Testis (tissue), 3 donors: ENCODE data around the gene SP2. TPM values are rescaled to one million over a fixed set of nuclear protein-coding genes. Genes with fewer than 3 reads are reported as not detected.
A peak's percentile ranks its signal among the peaks of the same experiment; 100 is the strongest.

Experiments
- DNase-seq: peaks from one replicate; pipeline ENCODE4 v3.0.0-alpha.2; 2019
- H3K27ac ChIP-seq, 2 donors: fragments of 200-600 bp; sonication (generic); one replicate each; pipeline ENCODE4 v1.5.1; 2019
- H3K27me3 ChIP-seq: fragments of 200-600 bp; sonication (generic); one replicate; pipeline ENCODE4 v1.5.1; 2019
- H3K36me3 ChIP-seq: fragments of 200-600 bp; sonication (generic); one replicate; pipeline ENCODE4 v1.5.1; 2017; ENCODE audit warnings: low read depth; ENCODE audit errors: missing control alignments
- H3K4me1 ChIP-seq: fragments of 200-600 bp; sonication (generic); one replicate; pipeline ENCODE4 v1.5.1; 2019
- H3K4me3 ChIP-seq, 2 donors: fragments of 200-600 bp; sonication (generic); one replicate each; pipeline ENCODE4 v1.5.1; 2017 to 2019
- H3K9me3 ChIP-seq: fragments of 200-600 bp; sonication (generic); one replicate; pipeline ENCODE4 v1.5.1; 2017
- POLR2A ChIP-seq: fragments of 450-650 bp; IDR thresholded peaks from one replicate; pipeline ENCODE4 v1.6.1; 2017; ENCODE audit warnings: antibody characterized with exemption, mild to moderate bottlenecking, moderate library complexity
- WGBS, 2 donors: methylation state at CpG; one replicate each; pipeline ENCODE4 v1.1.5; 2018; 5-methylcytosine and 5-hydroxymethylcytosine counted together
- intact Hi-C: fragments of 100-400 bp; cut with DNase I; formaldehyde crosslinking; loops from one replicate; pipeline ENCODE4 v1.15.1; 2023; ENCODE audit warnings: low total_unique reads
- polyA plus RNA-seq: library from polyadenylated mRNA; stranded (reverse); fragments of 350-450 nt; fragmentation: Illumina TruSeq; extraction: RNeasy Lipid Tissue Mini Kit (QIAGEN cat#74804); gene quantifications from one replicate; pipeline ENCODE4 v1.2.3, GENCODE V29; 2014; ENCODE audit warnings: low read depth, low replicate concordance; ENCODE audit not compliant: insufficient read depth
- total RNA-seq, 2 donors: library from RNA; depleted of rRNA; stranded (reverse); fragments of >200 nt; gene quantifications; one replicate each; pipeline ENCODE4 v1.2.3, GENCODE V29; 2016
- TF ChIP-seq, protein P1 (sequence below), 3 experiments: fragments of 450-650 bp in 2 of 3; fragments of 200-600 bp in 1 of 3; sonication (generic) in 1 of 3; IDR thresholded peaks; one replicate each; pipeline ENCODE4 v1.5.1; 2016 to 2019; ENCODE audit warnings: antibody characterized with exemption in 3 of 3, mild to moderate bottlenecking in 2 of 3, moderate library complexity in 1 of 3

SP2 gene
- total and polyA plus RNA-seq, 3 donors from 2014 or later = 18.9 to 35.0 (median 23.5) TPM

DNA sequence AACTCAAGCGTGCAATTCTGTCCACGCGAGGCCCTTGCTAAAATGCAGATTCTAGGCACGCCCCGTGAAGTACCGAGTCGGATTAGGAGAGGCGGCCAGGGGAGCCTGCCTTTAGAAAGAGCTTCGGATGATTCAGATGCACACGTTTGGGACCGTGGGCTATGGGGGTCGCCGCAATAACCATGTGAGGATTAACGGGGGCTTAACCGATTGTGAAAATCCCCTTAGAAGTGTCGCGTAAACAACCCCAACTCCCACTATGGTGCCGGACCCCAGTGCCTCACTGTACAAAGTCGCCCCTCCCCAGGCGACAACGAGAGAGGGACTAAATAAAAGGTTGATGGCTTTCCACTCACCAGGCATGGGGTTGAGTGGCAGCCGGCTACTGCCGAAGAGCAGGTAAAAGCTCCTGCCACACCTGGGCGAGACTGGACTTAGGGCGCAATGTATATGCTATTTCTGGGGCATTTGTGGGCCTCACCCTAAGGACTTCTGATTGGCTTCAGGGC is 635 bp upstream of the SP2 start:
- intact Hi-C loops = no loop called here
- WGBS, 2 donors = 0 to 1% methylated on average over 24 to 25 of the region's 25 CpGs
- peak; percentile 64 for TF ChIP-seq POLR2A
- TF ChIP-seq, protein P1, sequence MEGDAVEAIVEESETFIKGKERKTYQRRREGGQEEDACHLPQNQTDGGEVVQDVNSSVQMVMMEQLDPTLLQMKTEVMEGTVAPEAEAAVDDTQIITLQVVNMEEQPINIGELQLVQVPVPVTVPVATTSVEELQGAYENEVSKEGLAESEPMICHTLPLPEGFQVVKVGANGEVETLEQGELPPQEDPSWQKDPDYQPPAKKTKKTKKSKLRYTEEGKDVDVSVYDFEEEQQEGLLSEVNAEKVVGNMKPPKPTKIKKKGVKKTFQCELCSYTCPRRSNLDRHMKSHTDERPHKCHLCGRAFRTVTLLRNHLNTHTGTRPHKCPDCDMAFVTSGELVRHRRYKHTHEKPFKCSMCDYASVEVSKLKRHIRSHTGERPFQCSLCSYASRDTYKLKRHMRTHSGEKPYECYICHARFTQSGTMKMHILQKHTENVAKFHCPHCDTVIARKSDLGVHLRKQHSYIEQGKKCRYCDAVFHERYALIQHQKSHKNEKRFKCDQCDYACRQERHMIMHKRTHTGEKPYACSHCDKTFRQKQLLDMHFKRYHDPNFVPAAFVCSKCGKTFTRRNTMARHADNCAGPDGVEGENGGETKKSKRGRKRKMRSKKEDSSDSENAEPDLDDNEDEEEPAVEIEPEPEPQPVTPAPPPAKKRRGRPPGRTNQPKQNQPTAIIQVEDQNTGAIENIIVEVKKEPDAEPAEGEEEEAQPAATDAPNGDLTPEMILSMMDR (IDR thresholded peaks at IDR 0.05) = no peak
- peak; percentile 41 for DNase-seq
- Histone ChIP-seq H3K27ac (peak overlapping the region; percentile 79 to 81), H3K9me3 (no peaks in the 10 kb centered on the region), H3K36me3 (no peaks in the 10 kb centered on the region), H3K27me3 (no peaks in the 10 kb centered on the region), H3K4me1 (peaks cover 22% of the 10 kb centered on the region), H3K4me3 (peak overlapping the region; percentile 67 to 78)

DNA sequence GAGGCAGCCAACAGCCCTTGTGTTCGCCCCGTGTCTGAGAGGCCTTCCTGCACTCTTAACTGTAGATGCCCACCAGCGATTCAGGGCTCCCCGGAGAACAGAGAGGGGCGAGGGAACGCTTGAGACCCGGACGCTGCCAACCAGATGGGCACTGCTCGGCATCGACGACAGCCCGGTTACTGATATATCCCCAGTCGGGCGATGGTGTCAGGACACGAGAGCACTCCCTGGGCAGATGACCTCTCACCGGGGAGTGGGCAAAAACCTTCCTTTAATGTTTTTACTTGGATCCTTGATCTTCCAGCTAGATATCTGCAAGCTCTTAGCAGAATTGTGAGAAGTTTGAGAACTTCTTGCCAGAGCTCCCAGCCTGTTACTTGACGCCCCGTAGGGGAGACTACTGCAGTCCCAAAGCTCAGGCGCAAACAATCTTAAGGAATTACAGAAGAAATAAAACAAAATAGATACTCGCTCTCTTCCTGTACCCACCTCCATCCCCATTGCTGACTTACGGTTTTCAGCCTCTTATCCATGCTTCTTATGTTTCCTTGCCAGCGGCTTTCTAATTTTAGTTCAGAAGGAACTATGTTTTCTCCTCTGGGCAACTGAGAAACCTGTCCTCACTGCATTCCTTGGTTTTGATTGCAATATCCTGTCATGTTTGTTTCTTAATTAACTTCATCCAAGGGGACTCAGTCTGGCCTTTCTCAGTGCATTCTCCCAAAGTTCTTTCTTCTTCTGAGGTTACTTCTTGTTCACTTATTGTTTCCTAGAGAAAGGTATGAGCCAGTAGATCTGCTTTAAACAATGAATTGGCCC is 845 bp downstream of the SP2 start:
- Histone ChIP-seq H3K27me3 (no peaks in the 10 kb centered on the region), H3K27ac (peak overlapping the region; percentile 100), H3K4me1 (peaks cover 22% of the 10 kb centered on the region), H3K9me3 (no peaks in the 10 kb centered on the region), H3K4me3 (peak overlapping the region; percentile 90 to 91), H3K36me3 (no peaks in the 10 kb centered on the region)
- intact Hi-C loops = no loop called here
- no peak for TF ChIP-seq POLR2A
- TF ChIP-seq, protein P1 (IDR thresholded peaks at IDR 0.05) = no peak
- WGBS, 2 donors = 2% methylated on average over 22 of the region's 22 CpGs
- DNase-seq = no peak

DNA sequence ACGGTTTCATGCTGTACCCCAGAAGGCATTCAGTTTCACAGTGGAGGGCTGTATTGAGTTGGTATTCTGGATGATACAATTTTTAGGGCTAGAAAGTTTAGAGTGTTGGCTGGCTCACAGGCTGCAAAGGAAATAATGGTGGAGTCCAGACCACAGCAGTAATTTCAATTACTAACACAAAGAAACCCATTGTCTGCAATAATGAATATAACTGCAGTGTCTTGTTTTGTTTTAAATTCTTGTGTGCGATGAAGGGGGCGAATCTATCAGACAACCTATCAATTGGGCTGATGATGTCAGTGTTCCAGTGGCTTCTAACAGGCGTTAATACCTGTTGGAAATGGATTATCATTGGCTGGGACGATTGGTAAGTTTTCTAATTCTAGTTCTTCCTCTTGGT is 1.5 kb downstream of the SP2 start:
- Histone ChIP-seq H3K9me3 (no peaks in the 10 kb centered on the region), H3K36me3 (no peaks in the 10 kb centered on the region), H3K4me3 (no peak overlapping the region), H3K4me1 (peaks cover 22% of the 10 kb centered on the region), H3K27ac (peak overlapping the region in 1 of 2 donors; percentile 100), H3K27me3 (no peaks in the 10 kb centered on the region)
- intact Hi-C loops = no loop called here
- 50 to 54% methylated on average over 5 of the region's 5 CpGs for WGBS, 2 donors
- TF ChIP-seq, protein P1 (IDR thresholded peaks at IDR 0.05) = no peak
- TF ChIP-seq POLR2A = no peak
- no peak for DNase-seq

DNA sequence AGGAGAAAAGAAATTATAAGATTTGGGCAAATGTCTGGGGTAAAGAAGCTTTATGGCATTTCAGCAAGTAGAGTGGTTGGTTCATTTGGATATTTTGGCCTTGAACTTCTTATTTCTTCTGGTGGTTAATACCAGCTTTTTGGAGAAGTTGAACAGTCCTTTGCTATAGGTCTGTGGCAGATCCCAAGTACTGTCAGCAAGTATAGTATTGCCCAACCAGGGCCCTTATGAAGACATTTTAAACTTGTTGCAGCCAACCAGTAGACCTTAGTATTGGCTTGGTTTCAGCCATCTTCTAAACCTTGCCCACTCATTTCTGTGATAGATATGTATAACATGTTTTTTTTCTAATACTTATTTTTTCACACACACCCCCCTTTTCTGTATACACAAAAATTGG is 2.2 kb downstream of the SP2 start:
- H3K9me3 ChIP-seq = no peaks in the 10 kb centered on the region
- intact Hi-C loops = no loop called here
- H3K27ac ChIP-seq = peak overlapping the region in 1 of 2 donors; percentile 100
- no peak for TF ChIP-seq POLR2A
- TF ChIP-seq, protein P1 (IDR thresholded peaks at IDR 0.05) = no peak
- H3K4me1 ChIP-seq = peaks cover 22% of the 10 kb centered on the region
- H3K27me3 ChIP-seq = no peaks in the 10 kb centered on the region
- H3K36me3 ChIP-seq = no peaks in the 10 kb centered on the region
- no peak overlapping the region for H3K4me3 ChIP-seq
- DNase-seq = no peak

DNA sequence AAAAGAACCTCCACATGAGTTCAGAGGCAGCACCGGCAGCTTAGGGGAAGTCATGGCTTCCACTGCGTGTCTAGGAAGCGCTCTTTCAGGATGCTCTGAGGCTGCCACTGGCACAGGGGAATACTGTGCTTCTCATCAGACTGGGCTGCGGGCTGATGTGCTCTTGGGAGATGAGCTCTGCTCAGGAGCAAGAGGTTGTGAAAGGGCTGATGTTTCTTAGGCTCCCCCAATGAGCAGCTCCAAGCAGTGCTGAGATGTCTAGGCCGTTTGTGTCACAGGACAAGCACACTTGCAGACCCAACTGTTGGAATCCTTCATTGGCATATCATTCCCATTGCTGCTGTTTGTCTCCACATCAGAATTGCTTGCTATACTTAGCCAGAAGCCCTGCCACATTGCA is 3.6 kb downstream of the SP2 start:
- no peaks in the 10 kb centered on the region for H3K36me3 ChIP-seq
- TF ChIP-seq, protein P1 (IDR thresholded peaks at IDR 0.05) = no peak
- TF ChIP-seq POLR2A = no peak
- no peak overlapping the region for H3K27ac ChIP-seq
- DNase-seq = no peak
- no peaks in the 10 kb centered on the region for H3K9me3 ChIP-seq
- intact Hi-C loops = no loop called here
- H3K27me3 ChIP-seq = no peaks in the 10 kb centered on the region
- 84 to 100% methylated on average over 5 of the region's 5 CpGs for WGBS, 2 donors
- peaks cover 20% of the 10 kb centered on the region for H3K4me1 ChIP-seq
- no peak overlapping the region for H3K4me3 ChIP-seq
